GM21515 (cell line): ENCODE measurements around the gene PGC.

Experiments
- ATAC-seq: cut with Tn5 transposase; IDR thresholded peaks from one replicate; pipeline ENCODE4 v1.9.1; 2021; ENCODE audit not compliant: unreplicated experiment

Gene PGC

GRCh38 chr6:41747256-41748101 is at the start of gene PGC:
TSS of gene PGC (minus strand) at chr6:41747397. CDS start at chr6:41747334, 63 bp downstream.
- no peak for ATAC-seq

GRCh38 chr6:41796474-41796873 is 49.3 kb upstream of the PGC start:
- ATAC-seq: no peak

- ATAC-seq: no peak
Observed at GRCh38 chr6:41791984-41792383, 44.8 kb upstream of the PGC start.

DNA sequence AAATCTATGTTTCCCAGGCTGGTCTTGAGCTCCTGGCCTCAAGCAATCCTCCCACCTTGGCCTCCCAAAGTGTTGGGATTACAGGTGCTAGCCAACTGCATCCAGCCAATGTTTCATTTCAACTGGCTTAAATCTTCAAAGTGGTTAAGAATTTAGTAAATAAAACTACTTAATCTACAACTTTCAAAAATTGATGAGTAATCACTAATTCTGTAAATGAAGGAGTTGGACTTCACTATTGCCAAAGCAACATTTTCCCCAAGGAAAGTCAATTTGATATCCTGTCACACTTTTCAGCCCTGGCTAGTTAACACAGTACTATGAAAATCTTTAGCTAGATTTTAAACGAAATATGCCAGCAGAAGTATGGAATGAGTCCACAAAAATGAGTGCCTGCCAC is 44.1 kb upstream of the PGC start:
- no peak for ATAC-seq

GRCh38 chr6:41790045-41790444 is 42.8 kb upstream of the PGC start:
- no peak for ATAC-seq

GRCh38 chr6:41789390-41789724 is 42.2 kb upstream of the PGC start:
- no peak for ATAC-seq

DNA sequence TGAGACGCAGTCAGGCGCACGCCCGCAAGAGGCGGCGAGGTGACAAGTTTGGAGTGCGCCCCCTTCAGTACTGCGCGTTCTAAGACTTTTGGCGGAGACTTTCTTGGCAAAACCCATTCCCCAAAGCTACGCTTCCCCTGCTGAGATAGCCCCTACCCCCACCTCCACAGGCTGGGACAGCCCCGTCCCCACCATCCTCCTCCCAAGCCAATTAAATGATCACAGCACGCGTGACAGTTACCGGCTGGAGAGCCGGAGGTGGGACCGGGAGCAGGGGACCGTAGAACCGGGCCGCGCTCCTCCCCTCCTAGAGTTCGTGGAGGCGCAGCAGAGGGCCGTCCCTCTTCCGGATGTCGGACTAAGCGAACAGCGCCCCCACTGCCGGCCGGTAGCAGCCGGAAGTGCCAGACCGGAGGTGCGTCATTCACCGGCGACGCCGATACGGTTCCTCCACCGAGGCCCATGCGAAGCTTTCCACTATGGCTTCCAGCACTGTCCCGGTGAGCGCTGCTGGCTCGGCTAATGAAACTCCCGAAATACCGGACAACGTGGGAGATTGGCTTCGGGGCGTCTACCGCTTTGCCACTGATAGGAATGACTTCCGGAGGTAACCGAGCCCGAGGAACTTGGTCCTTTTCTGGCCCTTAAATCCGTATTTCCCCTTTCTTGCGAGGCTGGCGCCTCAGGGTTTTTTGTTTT is 40.2 kb upstream of the PGC start, which contains the start of gene TOMM6:
Gene TOMM6, plus strand, starts transcription at position 476 of the 699 bp plus-strand sequence. Its CDS starts 4 bp downstream, at position 480.
- ATAC-seq: peak; percentile 75

DNA sequence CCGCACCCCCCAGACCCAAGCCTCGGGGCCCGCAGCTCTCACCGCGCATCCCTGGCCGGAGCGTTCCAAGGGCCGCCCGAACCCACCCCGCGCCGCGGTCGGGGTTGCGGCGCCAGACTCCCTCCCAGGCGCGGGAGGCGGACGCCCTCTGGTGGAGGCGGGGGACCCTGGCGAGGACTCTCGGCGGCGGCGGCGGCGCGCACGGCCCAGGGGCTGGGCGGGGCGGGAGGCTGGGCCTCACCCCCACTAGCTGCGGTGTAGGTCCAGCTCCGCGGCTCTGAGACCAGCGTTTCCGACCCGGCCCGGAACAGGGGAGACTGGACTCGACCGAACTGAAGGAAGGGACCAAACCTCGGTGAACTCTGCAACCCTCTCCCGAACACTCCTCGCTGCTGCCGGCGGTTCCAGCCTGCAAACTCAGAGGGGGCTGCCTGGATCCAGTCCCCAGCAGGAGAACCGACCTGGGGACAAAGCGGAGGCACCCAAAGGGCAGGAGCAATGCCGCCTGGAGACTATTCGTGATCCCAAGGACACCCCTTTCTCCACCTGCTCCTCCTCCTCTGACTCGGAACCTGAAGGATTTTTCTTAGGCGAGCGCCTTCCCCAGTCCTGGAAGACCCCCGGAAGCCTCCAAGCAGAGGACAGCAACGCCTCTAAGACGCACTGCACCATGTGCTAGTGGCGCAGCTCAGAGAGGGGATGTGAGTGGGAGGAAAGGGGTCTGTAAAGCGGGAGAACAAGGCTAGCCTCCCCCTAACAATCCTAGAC is 39.4 kb upstream of the PGC start:
- peak; percentile 48 for ATAC-seq

DNA sequence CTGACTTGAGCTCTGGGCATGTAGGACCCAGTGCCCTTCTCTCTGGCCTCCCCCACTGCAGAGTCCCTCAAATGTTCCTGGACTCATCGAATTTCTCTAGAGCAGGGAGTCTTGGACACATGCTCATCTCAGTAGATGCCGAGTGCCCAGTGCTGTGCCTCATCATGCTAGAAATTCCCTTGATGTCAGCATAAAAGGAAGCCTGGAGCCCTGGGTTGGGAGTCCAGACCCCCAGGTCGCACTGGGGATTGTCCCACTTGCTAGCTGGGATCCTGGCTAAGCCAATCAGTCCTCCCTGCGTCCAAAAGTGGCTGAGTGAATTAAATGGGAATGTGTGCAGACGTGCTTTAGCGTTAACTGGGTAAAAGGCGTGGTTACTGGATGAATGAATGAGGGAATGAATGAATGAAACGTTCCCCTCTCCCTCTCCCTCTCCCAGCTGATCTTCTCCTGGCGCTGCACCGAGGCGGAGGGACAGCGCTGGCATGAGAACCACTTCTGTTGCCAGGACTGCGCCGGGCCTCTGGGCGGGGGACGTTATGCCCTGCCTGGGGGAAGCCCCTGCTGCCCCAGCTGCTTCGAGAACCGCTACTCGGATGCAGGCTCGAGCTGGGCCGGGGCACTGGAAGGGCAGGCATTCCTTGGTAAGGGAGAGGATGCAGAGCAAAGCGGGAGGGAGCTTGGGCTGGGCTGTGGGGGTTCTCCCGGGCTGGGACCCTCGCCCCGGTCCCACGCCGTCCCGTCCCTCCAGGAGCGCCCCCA is 38.7 kb upstream of the PGC start:
- no peak for ATAC-seq

DNA sequence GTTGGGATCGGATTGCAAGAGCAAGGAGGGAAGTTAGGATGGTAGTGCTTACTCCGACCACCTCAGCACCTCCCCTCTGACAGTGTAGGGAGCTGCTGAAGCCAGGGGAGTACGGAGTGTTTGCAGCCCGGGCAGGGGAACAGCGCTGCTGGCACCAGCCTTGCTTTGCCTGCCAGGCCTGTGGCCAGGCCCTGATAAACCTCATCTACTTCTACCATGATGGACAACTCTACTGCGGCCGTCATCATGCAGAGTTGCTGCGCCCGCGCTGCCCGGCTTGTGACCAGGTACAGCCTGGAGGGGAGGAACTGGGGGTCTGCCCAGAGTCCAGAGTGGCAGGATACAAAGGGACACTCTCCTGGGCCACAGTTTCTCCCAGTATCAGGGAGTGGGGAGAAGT is 38.1 kb upstream of the PGC start:
- ATAC-seq: no peak

DNA sequence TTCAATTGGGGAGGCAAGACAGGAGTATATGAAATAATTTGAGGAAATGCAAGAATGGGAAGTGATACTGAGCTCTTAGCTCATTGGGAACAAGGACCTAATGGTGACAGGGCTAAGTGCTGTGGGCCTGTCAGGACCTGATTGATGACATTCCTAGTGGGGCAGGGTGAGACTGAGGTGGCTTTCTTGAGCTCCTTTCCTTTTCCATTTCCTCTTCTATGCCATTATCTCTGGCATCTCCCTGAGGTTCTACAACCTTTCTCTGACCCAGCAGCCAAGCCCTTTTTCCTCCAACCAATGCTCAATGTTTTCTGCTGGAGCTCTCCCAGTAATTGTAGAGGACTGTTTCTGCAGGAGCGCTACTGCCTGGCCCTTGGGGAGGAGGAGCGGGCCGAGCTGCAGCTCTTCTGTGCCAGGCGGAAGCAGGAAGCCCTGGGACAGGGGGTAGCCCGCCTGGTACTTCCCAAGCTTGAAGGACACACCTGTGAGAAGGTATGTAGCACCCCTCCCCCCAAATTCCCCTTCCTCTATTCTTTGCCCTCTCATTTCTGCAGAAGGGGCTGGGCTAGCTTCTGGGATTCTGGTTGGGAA is 37.5 kb upstream of the PGC start:
- ATAC-seq: no peak

GRCh38 chr6:41783106-41783780 is 36.0 kb upstream of the PGC start:
- no peak for ATAC-seq

GRCh38 chr6:41781366-41781730 is 34.2 kb upstream of the PGC start:
- no peak for ATAC-seq

DNA sequence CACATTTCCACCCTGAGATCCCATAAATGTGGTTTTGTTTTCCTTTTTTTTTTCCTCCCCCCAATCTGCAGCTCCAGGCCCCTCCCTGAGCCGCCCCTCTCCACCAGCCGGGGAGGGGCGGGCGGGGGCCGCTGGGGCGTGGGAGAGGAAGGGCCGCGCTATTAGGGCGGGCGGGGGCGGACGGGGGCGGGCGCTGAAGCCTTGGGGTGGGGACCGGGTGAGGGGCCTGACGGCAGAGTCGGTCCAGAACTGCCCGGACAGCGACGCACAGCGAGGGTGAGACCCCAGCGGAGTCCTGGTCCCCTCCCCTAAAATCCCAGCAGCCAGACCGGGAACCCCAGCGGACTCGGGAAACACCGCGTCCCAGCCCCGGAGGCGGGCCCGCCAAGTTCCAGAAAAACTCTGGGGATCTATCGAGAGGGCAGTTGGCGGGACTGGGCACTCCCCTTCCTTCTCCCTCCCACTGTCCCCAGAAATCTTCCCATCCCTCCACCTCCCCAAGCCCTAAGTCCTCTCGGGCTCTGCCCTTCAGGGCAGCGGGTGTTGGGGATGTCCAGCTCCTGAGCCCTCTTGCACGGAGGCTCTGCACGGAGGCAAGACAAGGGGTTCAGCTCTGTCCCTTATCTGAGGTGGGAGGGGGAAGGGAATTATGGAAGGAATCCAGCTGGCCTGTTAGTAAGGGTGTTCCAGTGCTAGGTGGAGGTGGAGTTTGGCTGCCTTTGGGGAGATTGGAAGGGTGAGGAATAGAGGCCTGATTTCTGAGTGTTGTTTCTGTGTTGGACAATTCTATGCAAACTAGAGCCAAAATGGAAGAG is 33.6 kb upstream of the PGC start, which contains the start of gene PRICKLE4:
Gene PRICKLE4, plus strand, starts transcription at position 232 of the 815 bp plus-strand sequence. CDS start 2,692 bp downstream, outside the sequence.
- ATAC-seq: no peak

- ATAC-seq: peak; percentile 86
Observed at GRCh38 chr6:41779788-41780550, 32.8 kb upstream of the PGC start, which contains the start of gene FRS3. TSS of gene FRS3 (minus strand) at chr6:41779900. CDS start at chr6:41776987, 2,913 bp downstream.

GRCh38 chr6:41779336-41779735 is 32.1 kb upstream of the PGC start:
- peak; percentile 2 for ATAC-seq

DNA sequence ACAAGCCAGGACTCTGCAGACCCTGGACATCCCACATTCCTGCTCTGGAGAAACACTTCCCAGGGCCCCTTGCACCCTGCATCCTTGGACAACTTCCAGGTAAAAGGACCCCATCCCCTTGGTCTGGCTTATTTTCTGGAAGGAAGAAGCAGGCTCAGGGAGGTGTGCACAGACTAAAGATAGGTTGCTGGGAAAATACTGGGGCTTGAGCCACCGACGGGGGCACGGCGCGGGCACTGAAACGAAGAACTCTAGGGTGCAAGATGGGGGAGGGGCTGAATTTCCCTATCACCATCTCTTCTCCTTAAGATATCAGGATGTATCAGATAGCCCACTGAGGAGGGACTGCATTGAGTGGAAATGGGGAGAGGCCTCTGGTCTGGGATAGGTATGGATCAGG is 31.7 kb upstream of the PGC start:
- no peak for ATAC-seq
